GM20000 (cell line): ENCODE measurements around the gene KIAA1328.

Experiments
- DNase-seq: peaks from one replicate; pipeline ENCODE4 v3.0.0; 2012; ENCODE audit warnings: low spot score
- CTCF ChIP-seq: IDR thresholded peaks from 2 replicates; pipeline ENCODE4 v1.5.1; 2012; ENCODE audit warnings: mild to moderate bottlenecking, control low read depth; ENCODE audit errors: extremely low read depth, missing control alignments

KIAA1328 gene

GRCh38 chr18:37246779-37247340, 417.9 kb downstream of the KIAA1328 start:
- DNase-seq: no peak
- TF ChIP-seq CTCF: no peak

GRCh38 chr18:37247497-37248161, 418.7 kb downstream of the KIAA1328 start:
- no peak for TF ChIP-seq CTCF
- no peak for DNase-seq

GRCh38 chr18:37248281-37248680, 419.4 kb downstream of the KIAA1328 start:
- no peak for DNase-seq
- no peak for TF ChIP-seq CTCF

- no peak for TF ChIP-seq CTCF
- no peak for DNase-seq
Observed at GRCh38 chr18:37249171-37249886, 420.4 kb downstream of the KIAA1328 start.

- TF ChIP-seq CTCF: no peak
- DNase-seq: no peak
Observed at GRCh38 chr18:37249895-37250618, 421.1 kb downstream of the KIAA1328 start.

GRCh38 chr18:37251679-37252078, 422.8 kb downstream of the KIAA1328 start:
- TF ChIP-seq CTCF: no peak
- no peak for DNase-seq

- TF ChIP-seq CTCF: no peak
- DNase-seq: no peak
Observed at GRCh38 chr18:37252342-37252741, 423.4 kb downstream of the KIAA1328 start.
